ENCODE measurements around the gene NR3C1.
A peak's percentile ranks its signal among the peaks of the same experiment; 100 is the strongest.

The NR3C1 gene

DNA sequence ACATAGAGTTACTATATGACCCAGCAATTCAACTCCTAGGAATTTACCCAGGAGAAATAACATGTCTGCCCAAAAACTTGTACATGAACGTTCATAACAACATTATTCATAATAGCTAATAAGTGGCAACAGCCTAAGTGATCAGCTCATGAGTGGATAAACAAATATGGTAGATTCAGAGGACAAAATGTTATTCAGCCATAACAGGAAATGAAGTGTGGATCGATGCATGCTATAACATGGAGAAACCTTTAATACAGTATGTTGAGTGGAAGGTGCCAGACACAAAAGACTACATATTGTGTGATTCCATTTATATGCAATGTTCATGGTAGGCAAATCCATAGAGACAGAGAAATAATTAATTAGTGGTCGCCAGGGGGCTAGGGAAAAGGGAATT lies 22.3 kb upstream of the NR3C1 start:
- Histone ChIP-seq H3K36me3 (ENCODE audit: control insufficient read depth in 2 of 2, insufficient read depth in 2 of 2, low read length in 2 of 2) (no peaks in the 10 kb centered on the region), H3K27ac (ENCODE audit: low read length) (no peak overlapping the region), H3K4me3 (ENCODE audit: low read length in 2 of 2) (no peak overlapping the region), H3K9ac (ENCODE audit: low read length in 2 of 2) (no peak overlapping the region), H3K27me3 (ENCODE audit: control insufficient read depth in 1 of 2, insufficient read depth in 2 of 2, low read length in 2 of 2) (no peaks in the 10 kb centered on the region), H3K9me3 (ENCODE audit: control insufficient read depth in 2 of 2, low read length in 2 of 2) (no peaks in the 10 kb centered on the region), H3K4me1 (ENCODE audit: control insufficient read depth, insufficient read depth, low read length) (no peaks in the 10 kb centered on the region)

DNA sequence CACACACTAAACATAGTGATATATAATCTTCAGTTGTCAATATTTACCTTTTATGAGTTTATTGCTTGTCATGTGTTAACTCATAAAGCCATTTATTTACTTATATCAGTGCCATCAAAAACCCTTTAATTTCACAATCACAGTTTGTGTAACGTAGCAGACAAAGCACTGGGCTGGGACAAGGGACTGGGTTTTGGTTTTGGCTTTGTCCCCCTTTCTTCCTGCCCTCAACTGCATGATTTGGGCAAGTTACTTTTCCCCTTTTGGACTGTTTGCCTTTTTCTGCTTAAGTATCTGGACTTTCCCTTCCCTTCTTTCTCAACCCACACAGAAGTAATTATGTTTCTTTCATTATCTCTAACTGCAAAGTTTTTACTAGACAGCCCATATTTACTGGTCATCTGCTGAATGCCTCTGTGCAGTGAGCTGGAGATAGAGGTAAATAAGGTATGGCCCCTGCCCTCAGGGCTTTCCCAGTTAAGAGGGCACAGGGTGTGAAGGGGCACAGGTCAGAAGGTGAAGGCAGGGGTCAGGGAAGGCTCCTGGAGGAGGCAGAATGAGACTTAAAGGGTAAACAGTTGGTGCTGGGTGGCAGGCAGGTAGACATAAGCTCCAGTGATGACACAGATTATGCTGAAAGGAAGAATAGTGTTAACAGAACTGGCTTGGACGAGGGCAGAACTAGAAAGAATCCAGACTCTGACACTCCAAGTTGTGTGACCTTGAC lies 14.8 kb upstream of the NR3C1 start:
- Histone ChIP-seq H3K36me3 (ENCODE audit: control insufficient read depth in 2 of 2, insufficient read depth in 2 of 2, low read length in 2 of 2) (no peaks in the 10 kb centered on the region), H3K4me1 (ENCODE audit: control insufficient read depth, insufficient read depth, low read length) (no peaks in the 10 kb centered on the region), H3K9me3 (ENCODE audit: control insufficient read depth in 2 of 2, low read length in 2 of 2) (no peaks in the 10 kb centered on the region), H3K27ac (ENCODE audit: low read length) (no peak overlapping the region), H3K9ac (ENCODE audit: low read length in 2 of 2) (no peak overlapping the region), H3K27me3 (ENCODE audit: control insufficient read depth in 1 of 2, insufficient read depth in 2 of 2, low read length in 2 of 2) (no peaks in the 10 kb centered on the region), H3K4me3 (ENCODE audit: low read length in 2 of 2) (no peak overlapping the region)

DNA sequence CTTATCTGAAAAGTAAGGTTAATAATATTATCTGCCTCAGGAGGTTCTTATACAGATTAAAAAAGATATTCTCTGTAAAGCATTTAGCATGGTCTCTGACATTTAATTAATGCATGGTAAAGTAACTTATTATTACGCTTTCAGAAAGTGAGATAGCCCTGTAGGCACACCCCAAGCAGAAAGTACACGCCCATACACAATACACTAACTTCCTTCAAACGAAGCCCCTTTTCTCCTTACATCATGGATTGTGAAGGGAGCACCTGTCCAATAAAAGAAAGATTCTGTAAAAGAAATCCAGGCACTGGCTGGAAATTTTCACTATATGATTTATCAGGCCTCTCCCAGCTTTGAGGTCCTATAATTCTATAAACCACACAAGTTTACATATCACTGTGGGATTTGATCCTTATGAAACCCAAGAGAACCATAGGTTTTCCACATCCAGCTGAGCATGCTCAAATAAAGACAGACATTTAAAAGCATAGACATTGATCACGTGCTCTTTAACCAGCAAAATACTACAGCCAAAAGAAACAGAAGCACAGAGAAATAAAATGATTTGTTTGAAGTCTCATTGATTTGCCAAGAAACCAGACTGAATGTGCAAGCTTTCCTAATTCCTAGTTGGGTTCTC lies 14.1 kb upstream of the NR3C1 start:
- no peak overlapping the region for H3K9ac ChIP-seq (ENCODE audit: low read length in 2 of 2)
- no peaks in the 10 kb centered on the region for H3K4me1 ChIP-seq (ENCODE audit: control insufficient read depth, insufficient read depth, low read length)
- no peak overlapping the region for H3K27ac ChIP-seq (ENCODE audit: low read length)

DNA sequence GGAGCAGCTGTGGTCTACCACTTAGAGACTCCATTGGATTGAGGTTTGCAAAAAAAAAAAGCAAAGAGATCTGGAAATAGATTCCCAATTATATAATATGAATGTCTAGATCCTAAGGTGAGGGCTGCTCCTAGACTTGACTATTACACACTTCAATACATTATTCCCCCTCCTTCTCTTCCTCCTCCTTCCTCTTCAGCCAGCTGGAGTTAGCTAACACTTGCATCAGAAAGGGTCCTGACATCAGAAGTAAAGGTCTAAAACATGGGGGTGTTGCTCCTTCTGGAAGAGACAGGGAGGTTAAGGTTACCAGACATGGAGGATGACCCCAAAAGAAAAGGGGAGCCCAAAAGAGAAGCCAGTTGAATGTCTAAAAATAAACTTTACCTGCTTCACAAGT lies 12.9 kb upstream of the NR3C1 start:
- no peak overlapping the region for H3K4me3 ChIP-seq (ENCODE audit: low read length in 2 of 2)
- H3K9ac ChIP-seq (ENCODE audit: low read length in 2 of 2) = no peak overlapping the region
- H3K4me1 ChIP-seq (ENCODE audit: control insufficient read depth, insufficient read depth, low read length) = no peaks in the 10 kb centered on the region
- no peaks in the 10 kb centered on the region for H3K36me3 ChIP-seq (ENCODE audit: control insufficient read depth in 2 of 2, insufficient read depth in 2 of 2, low read length in 2 of 2)
- no peaks in the 10 kb centered on the region for H3K27me3 ChIP-seq (ENCODE audit: control insufficient read depth in 1 of 2, insufficient read depth in 2 of 2, low read length in 2 of 2)
- H3K27ac ChIP-seq (ENCODE audit: low read length) = no peak overlapping the region
- no peaks in the 10 kb centered on the region for H3K9me3 ChIP-seq (ENCODE audit: control insufficient read depth in 2 of 2, low read length in 2 of 2)

More for the DNA sequence above, 14.1 kb upstream of the NR3C1 start:
- no peaks in the 10 kb centered on the region for H3K27me3 ChIP-seq (ENCODE audit: control insufficient read depth in 1 of 2, insufficient read depth in 2 of 2, low read length in 2 of 2)
- no peak overlapping the region for H3K4me3 ChIP-seq (ENCODE audit: low read length in 2 of 2)
- no peaks in the 10 kb centered on the region for H3K36me3 ChIP-seq (ENCODE audit: control insufficient read depth in 2 of 2, insufficient read depth in 2 of 2, low read length in 2 of 2)
- no peaks in the 10 kb centered on the region for H3K9me3 ChIP-seq (ENCODE audit: control insufficient read depth in 2 of 2, low read length in 2 of 2)

DNA sequence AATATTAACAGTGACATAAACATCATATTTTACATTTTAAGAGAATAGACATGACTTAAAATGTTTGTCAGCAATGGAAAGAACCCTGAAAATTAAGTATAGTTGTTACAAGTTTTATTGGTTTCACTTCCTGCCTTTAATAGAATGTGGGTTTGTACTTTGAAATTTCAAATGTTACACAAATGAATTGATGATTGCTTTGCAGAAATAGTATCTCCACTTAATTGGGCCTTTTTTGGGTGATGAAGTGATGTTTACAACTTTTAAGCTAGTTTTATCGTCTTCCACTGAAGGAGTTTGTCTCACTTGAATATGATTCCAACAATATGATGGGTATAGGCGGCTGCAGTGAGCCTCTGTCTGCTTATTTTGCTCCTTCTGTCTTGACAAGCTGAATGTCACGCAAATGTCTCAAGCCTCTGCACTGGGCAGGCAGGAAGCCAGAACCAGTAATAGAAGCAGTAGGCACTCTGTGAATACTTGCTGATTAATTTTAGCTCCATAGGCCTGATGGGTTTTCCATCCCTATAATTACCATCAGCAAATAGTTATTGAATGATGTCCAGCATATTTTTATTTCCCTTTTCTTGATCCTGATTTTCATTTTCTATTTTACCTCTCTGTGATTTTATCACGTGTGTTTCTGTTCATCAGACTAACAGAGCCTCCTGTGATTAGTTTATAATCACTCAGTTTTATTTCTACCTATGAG lies 10.6 kb upstream of the NR3C1 start:
- Histone ChIP-seq H3K36me3 (ENCODE audit: control insufficient read depth in 2 of 2, insufficient read depth in 2 of 2, low read length in 2 of 2) (no peaks in the 10 kb centered on the region), H3K27me3 (ENCODE audit: control insufficient read depth in 1 of 2, insufficient read depth in 2 of 2, low read length in 2 of 2) (no peaks in the 10 kb centered on the region), H3K9me3 (ENCODE audit: control insufficient read depth in 2 of 2, low read length in 2 of 2) (no peaks in the 10 kb centered on the region), H3K4me3 (ENCODE audit: low read length in 2 of 2) (no peak overlapping the region), H3K4me1 (ENCODE audit: control insufficient read depth, insufficient read depth, low read length) (no peaks in the 10 kb centered on the region), H3K27ac (ENCODE audit: low read length) (no peak overlapping the region), H3K9ac (ENCODE audit: low read length in 2 of 2) (no peak overlapping the region)

DNA sequence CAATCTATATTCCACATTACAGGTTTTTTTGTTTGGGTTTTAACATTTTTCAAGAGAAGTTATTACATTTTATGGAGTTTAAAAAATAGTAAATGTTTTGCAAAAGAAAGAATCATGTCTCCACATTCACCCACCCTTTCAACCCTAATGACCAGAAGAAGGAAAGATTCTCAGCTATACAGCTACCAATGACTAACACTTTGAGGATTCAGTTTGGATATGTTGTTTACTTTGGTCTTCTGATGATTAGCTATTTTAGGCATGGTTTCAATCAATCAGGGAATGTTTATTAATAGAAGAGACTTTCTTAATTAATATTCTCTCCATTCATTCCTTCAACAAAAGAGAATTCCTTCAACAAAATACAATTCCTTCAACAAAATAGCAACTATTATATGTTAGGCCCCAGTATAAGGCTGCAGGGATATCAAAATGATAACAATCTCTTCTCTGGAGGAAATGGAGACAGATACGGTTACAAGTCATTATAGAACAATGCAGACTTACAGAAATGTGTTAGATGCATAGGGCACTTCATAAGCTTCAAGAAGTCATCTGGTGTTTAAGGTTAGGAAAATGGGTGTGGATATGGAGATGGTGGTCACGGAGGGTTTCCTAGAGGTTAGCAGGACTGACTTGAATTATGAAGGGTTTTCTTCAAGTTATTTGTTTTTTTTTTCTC lies 9.3 kb upstream of the NR3C1 start:
- Histone ChIP-seq H3K9ac (ENCODE audit: low read length in 2 of 2) (no peak overlapping the region), H3K9me3 (ENCODE audit: control insufficient read depth in 2 of 2, low read length in 2 of 2) (no peaks in the 10 kb centered on the region), H3K27me3 (ENCODE audit: control insufficient read depth in 1 of 2, insufficient read depth in 2 of 2, low read length in 2 of 2) (no peaks in the 10 kb centered on the region), H3K4me3 (ENCODE audit: low read length in 2 of 2) (no peak overlapping the region), H3K4me1 (ENCODE audit: control insufficient read depth, insufficient read depth, low read length) (no peaks in the 10 kb centered on the region), H3K36me3 (ENCODE audit: control insufficient read depth in 2 of 2, insufficient read depth in 2 of 2, low read length in 2 of 2) (no peaks in the 10 kb centered on the region), H3K27ac (ENCODE audit: low read length) (no peak overlapping the region)

DNA sequence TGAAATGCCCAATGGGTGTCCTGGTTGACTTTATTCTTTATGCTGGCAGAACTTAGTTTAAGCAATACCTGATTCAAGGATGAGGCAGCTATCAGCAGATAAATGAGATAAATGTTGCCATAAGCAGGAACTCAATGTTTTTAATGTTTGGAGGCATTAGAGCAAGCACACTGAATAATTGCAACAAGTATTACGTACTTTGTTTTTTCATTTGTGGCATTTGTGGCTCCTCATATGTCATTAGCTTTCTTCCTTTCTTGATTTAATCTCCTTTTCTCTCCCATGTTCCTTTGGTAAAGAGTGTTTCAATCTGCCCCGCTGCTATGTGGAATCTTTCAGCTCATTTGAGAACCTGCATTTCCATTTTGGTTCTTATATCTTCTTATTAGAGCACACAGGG lies 6.4 kb upstream of the NR3C1 start:
- no peaks in the 10 kb centered on the region for H3K27me3 ChIP-seq (ENCODE audit: control insufficient read depth in 1 of 2, insufficient read depth in 2 of 2, low read length in 2 of 2)
- H3K9me3 ChIP-seq (ENCODE audit: control insufficient read depth in 2 of 2, low read length in 2 of 2) = no peaks in the 10 kb centered on the region
- H3K27ac ChIP-seq (ENCODE audit: low read length) = no peak overlapping the region
- no peaks in the 10 kb centered on the region for H3K4me1 ChIP-seq (ENCODE audit: control insufficient read depth, insufficient read depth, low read length)
- no peaks in the 10 kb centered on the region for H3K36me3 ChIP-seq (ENCODE audit: control insufficient read depth in 2 of 2, insufficient read depth in 2 of 2, low read length in 2 of 2)
- H3K9ac ChIP-seq (ENCODE audit: low read length in 2 of 2) = no peak overlapping the region
- no peak overlapping the region for H3K4me3 ChIP-seq (ENCODE audit: low read length in 2 of 2)

DNA sequence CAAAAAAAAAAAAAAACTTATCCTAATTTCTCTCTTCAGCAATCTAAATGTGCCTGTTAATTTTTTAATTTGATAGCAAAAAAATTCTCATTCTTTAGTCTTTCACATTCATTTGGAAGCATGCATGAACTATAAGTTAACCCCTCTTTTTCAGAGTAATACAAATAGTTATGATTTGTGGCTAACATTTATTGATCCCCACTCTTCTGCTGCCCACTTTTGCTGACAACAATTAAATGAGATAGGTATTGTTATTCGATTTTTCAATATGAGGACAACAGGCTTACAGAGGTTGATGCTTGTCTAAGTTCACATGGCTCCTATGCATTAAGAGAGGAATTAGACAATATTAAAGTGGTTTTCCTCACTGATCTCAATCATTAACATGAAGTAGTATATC lies 2.9 kb upstream of the NR3C1 start:
- no peaks in the 10 kb centered on the region for H3K9me3 ChIP-seq (ENCODE audit: control insufficient read depth in 2 of 2, low read length in 2 of 2)
- no peak overlapping the region for H3K9ac ChIP-seq (ENCODE audit: low read length in 2 of 2)
- H3K27me3 ChIP-seq (ENCODE audit: control insufficient read depth in 1 of 2, insufficient read depth in 2 of 2, low read length in 2 of 2) = no peaks in the 10 kb centered on the region
- no peak overlapping the region for H3K27ac ChIP-seq (ENCODE audit: low read length)
- no peaks in the 10 kb centered on the region for H3K36me3 ChIP-seq (ENCODE audit: control insufficient read depth in 2 of 2, insufficient read depth in 2 of 2, low read length in 2 of 2)
- no peaks in the 10 kb centered on the region for H3K4me1 ChIP-seq (ENCODE audit: control insufficient read depth, insufficient read depth, low read length)
- H3K4me3 ChIP-seq (ENCODE audit: low read length in 2 of 2) = no peak overlapping the region

DNA sequence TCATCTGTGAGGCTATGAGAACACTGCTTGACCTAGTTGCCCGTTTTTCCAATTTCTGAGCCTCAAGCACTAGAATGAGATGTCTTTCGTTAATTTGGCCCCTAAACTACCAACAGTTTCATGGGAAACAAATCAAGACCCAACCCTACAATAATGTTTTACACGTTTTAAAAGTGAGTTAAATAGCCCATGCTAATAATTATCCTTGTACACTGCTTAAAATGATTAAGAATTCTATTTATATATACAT lies 2.3 kb upstream of the NR3C1 start:
- H3K9ac ChIP-seq (ENCODE audit: low read length in 2 of 2) = peak overlapping the region; percentile 83 to 91

DNA sequence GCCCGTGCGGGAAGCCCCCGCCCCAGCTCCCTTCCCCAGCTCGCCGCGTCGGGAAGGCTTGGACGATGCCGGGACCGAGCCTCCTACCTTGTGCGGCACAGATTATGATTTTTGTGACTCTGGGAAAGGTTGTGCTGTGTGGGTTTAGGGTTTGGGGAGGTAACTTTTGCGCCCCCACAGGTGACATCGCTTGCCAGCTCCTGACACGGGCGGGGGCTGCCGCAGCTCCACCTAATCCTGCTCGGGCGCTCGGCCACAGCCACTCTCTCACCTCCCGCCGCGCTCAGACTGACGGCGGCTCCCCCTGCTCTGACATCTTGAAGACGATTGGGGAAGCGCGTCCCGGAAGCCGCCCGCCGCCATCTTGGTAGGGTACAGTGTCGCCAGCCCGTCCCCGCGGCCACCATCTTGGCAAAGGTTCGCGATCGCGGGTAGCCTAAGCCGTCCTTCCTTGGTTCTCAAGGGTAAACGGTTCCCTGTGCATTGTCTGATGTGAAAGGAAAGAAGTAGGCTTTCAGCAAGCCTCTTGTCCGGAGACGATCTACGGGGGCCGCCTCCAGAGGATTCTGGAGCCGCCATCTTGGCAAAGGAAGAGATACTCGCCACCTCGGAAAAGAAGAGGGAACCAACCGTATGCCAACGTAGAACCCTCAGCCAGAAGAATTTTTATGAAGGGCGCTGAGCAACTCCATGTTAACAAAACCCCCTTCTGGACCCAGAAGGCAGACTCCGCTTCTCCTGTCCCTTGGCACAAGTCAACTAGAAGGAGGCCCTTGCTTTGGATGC lies 1.8 kb upstream of the NR3C1 start:
- Histone ChIP-seq H3K27ac (ENCODE audit: low read length) (peak overlapping the region; percentile 98), H3K27me3 (ENCODE audit: control insufficient read depth in 1 of 2, insufficient read depth in 2 of 2, low read length in 2 of 2) (no peaks in the 10 kb centered on the region), H3K9ac (ENCODE audit: low read length in 2 of 2) (peak overlapping the region; percentile 83 to 91), H3K9me3 (ENCODE audit: control insufficient read depth in 2 of 2, low read length in 2 of 2) (no peaks in the 10 kb centered on the region), H3K4me1 (ENCODE audit: control insufficient read depth, insufficient read depth, low read length) (peaks cover 3% of the 10 kb centered on the region), H3K36me3 (ENCODE audit: control insufficient read depth in 2 of 2, insufficient read depth in 2 of 2, low read length in 2 of 2) (peaks cover 0 to 4% of the 10 kb centered on the region in 2 donors), H3K4me3 (ENCODE audit: low read length in 2 of 2) (peak overlapping the region; percentile 74 to 87)

More for the DNA sequence above, 2.3 kb upstream of the NR3C1 start:
- Histone ChIP-seq H3K27ac (ENCODE audit: low read length) (peak overlapping the region; percentile 98), H3K27me3 (ENCODE audit: control insufficient read depth in 1 of 2, insufficient read depth in 2 of 2, low read length in 2 of 2) (no peaks in the 10 kb centered on the region), H3K9me3 (ENCODE audit: control insufficient read depth in 2 of 2, low read length in 2 of 2) (no peaks in the 10 kb centered on the region), H3K4me1 (ENCODE audit: control insufficient read depth, insufficient read depth, low read length) (no peaks in the 10 kb centered on the region), H3K4me3 (ENCODE audit: low read length in 2 of 2) (peak overlapping the region; percentile 74 to 87), H3K36me3 (ENCODE audit: control insufficient read depth in 2 of 2, insufficient read depth in 2 of 2, low read length in 2 of 2) (no peaks in the 10 kb centered on the region)
